ENCODE measurements around the gene C3orf33.

Gene C3orf33

GRCh38 chr3:155790272-155790925, 15.7 kb downstream of the C3orf33 start:
- no peak for DNase-seq (ENCODE audit: extremely low spot score)
- TF ChIP-seq, protein P1, sequence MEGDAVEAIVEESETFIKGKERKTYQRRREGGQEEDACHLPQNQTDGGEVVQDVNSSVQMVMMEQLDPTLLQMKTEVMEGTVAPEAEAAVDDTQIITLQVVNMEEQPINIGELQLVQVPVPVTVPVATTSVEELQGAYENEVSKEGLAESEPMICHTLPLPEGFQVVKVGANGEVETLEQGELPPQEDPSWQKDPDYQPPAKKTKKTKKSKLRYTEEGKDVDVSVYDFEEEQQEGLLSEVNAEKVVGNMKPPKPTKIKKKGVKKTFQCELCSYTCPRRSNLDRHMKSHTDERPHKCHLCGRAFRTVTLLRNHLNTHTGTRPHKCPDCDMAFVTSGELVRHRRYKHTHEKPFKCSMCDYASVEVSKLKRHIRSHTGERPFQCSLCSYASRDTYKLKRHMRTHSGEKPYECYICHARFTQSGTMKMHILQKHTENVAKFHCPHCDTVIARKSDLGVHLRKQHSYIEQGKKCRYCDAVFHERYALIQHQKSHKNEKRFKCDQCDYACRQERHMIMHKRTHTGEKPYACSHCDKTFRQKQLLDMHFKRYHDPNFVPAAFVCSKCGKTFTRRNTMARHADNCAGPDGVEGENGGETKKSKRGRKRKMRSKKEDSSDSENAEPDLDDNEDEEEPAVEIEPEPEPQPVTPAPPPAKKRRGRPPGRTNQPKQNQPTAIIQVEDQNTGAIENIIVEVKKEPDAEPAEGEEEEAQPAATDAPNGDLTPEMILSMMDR (IDR thresholded peaks at IDR 0.05; ENCODE audit: control extremely low read depth, extremely low read depth, low read depth, missing control alignments): no peak
- POLR2A ChIA-PET: no interaction called here
- CTCF ChIA-PET: no interaction called here

DNA sequence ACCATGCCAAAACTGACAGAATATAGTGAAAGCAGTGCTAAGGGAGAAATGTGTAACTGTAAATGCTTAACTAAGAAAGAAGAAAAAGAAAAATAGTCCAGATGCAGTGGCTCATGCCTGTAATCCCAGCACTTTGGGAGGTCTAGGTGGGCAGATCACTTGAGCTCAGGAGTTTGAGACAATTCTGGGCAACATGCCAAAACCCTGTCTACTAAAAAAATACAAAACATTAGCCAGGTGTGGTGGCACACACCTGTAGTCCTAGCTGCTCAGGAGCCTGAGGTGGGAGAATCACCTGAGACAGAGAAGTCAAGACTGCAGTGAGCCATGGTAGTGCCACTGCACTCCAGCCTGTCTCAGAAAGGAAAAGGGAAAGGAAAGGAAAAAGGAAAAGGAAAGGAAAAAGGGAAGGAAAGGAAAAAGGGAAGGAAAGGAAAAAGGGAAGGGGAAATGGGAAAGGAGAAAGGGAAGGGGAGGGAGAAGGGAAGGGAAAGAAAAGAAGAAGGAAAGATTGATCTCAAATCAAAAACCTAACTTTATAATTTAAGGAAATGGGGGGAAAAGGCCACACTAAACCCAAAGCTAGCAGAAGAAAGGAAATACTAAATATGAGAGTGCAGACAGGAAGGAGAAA, 20.3 kb downstream of the C3orf33 start:
- no peak for DNase-seq (ENCODE audit: extremely low spot score)
- TF ChIP-seq, protein P1 (IDR thresholded peaks at IDR 0.05; ENCODE audit: control extremely low read depth, extremely low read depth, low read depth, missing control alignments): no peak
- ChIA-PET CTCF (no interaction called here), POLR2A (no interaction called here)

DNA sequence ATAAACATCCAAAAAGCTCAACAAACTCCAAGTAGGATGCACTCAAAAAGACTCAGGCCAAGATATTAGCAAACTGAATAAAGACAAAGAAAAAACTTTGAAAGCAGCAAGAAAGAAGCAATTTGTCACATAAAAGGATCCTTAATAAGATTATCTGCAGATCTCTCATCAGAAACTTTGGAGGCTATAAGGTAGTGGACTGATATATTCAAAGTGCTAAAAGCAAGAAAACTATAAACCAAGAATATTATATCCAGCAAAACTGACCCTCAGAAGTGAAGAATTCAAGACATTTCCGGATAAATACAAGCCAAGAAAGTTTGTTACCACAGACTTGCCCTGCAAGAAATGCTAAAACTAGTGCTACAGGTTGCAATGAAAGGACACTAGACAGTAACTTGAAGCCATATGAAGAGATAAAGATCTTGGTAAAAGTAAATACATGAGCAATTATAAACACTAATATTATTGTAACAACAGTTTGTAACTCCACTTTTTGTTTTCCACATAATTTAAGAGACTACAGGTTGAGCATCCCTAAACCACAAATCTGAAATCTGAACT, 23.6 kb downstream of the C3orf33 start:
- POLR2A ChIA-PET: no interaction called here
- CTCF ChIA-PET: no interaction called here
- DNase-seq (ENCODE audit: extremely low spot score): no peak
- TF ChIP-seq, protein P1 (IDR thresholded peaks at IDR 0.05; ENCODE audit: control extremely low read depth, extremely low read depth, low read depth, missing control alignments): no peak

DNA sequence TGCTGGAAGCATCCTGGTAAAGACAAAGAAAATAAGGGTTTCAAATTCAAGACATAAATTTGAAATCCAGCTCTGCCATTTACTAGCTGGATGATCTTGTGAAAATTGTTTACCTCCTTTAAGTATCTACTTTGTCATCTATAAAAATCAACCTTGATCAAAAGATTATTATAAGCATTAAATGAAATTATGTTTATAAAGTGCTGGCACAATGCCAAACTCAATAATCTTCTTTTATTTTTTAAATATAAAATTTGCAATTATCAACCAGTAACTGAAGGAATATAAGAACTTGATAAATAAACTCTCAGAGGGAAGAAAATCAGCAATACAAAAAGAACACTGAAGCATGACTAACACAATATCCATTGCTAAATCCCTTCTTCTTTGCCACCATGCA, 25.8 kb downstream of the C3orf33 start:
- DNase-seq (ENCODE audit: extremely low spot score): no peak
- CTCF ChIA-PET: interaction anchor here (1.2 to 2.5 kb wide), 2 partner anchors 26 to 193 kb away, joined by 3 to 14 read pairs; partner anchors contain the start of gene C3orf33
- TF ChIP-seq, protein P1 (IDR thresholded peaks at IDR 0.05; ENCODE audit: control extremely low read depth, extremely low read depth, low read depth, missing control alignments): no peak
- POLR2A ChIA-PET: no interaction called here

GRCh38 chr3:155778462-155778861, 27.6 kb downstream of the C3orf33 start:
- CTCF ChIA-PET: no interaction called here
- POLR2A ChIA-PET: no interaction called here

GRCh38 chr3:155772801-155773200, 33.3 kb downstream of the C3orf33 start:
- ChIA-PET POLR2A (no interaction called here), CTCF (interaction anchor here (1.0 to 2.6 kb wide), 6 partner anchors 11 to 50 kb away, joined by 3 to 9 read pairs (median 6); partner anchors contain the start of gene C3orf33)
- no peak for DNase-seq (ENCODE audit: extremely low spot score)
- TF ChIP-seq, protein P1 (IDR thresholded peaks at IDR 0.05; ENCODE audit: control extremely low read depth, extremely low read depth, low read depth, missing control alignments): no peak

More at GRCh38 chr3:155778462-155778861, 27.6 kb downstream of the C3orf33 start:
- TF ChIP-seq, protein P1 (IDR thresholded peaks at IDR 0.05; ENCODE audit: control extremely low read depth, extremely low read depth, low read depth, missing control alignments): no peak
- no peak for DNase-seq (ENCODE audit: extremely low spot score)

Measured in GM10248 (cell line).